ENCODE results near the gene MYL3.

MYL3 gene

DNA sequence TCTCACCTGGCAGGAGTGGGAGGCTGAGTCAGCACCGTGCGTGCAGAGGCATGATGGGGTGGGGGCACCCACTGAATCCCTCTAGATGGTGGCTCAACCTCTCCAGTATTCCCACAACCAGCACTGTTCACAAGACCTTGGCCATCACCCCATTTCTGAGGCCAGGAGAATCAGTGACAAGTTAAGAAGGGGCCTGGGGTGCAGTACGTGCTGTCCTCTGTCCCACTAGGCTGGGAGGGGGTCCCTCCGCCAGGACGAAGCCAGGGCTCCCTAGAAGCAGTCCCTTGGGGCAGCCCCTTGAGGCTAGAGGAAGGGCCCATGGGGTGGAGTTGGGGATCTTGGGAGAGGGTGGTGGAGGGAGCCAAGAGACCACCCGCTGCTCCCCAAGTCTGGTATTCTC is 4.8 kb downstream of the MYL3 start:
- no peak for TF ChIP-seq EZH2phosphoT487 (IDR thresholded peaks at IDR 0.05; ENCODE audit: borderline replicate concordance, low read length)
- TF ChIP-seq, protein P1, sequence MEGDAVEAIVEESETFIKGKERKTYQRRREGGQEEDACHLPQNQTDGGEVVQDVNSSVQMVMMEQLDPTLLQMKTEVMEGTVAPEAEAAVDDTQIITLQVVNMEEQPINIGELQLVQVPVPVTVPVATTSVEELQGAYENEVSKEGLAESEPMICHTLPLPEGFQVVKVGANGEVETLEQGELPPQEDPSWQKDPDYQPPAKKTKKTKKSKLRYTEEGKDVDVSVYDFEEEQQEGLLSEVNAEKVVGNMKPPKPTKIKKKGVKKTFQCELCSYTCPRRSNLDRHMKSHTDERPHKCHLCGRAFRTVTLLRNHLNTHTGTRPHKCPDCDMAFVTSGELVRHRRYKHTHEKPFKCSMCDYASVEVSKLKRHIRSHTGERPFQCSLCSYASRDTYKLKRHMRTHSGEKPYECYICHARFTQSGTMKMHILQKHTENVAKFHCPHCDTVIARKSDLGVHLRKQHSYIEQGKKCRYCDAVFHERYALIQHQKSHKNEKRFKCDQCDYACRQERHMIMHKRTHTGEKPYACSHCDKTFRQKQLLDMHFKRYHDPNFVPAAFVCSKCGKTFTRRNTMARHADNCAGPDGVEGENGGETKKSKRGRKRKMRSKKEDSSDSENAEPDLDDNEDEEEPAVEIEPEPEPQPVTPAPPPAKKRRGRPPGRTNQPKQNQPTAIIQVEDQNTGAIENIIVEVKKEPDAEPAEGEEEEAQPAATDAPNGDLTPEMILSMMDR (IDR thresholded peaks at IDR 0.05; ENCODE audit: low read depth, low read length, poor library complexity, severe bottlenecking): no peak
- Histone ChIP-seq H3K36me3 (ENCODE audit: control insufficient read depth, low read length) (no peaks in the 10 kb centered on the region), H3K9me3 (ENCODE audit: control insufficient read depth, insufficient read depth, low read length) (no peaks in the 10 kb centered on the region), H3F3A (ENCODE audit: control insufficient read depth, insufficient read depth) (no peaks in the 10 kb centered on the region), H3K9me2 (replicated peaks; ENCODE audit: control insufficient read depth, low read length) (no peaks in the 10 kb centered on the region), H3K27ac (ENCODE audit: low read depth, low read length) (no peak overlapping the region), H3K79me2 (ENCODE audit: control insufficient read depth, low read length) (no peaks in the 10 kb centered on the region), H3K4me2 (ENCODE audit: low read length) (no peak overlapping the region), H3K27me3 (ENCODE audit: control insufficient read depth, low read length) (peaks cover 8% of the 10 kb centered on the region; the same call in 1 of the 2 replicates), H3K4me1 (ENCODE audit: control insufficient read depth, low read length) (peaks cover 6% of the 10 kb centered on the region), H4K20me1 (ENCODE audit: control insufficient read depth, insufficient read depth, low read depth, low read length) (no peaks in the 10 kb centered on the region), H3K4me3 (ENCODE audit: low read length) (no peak overlapping the region)

DNA sequence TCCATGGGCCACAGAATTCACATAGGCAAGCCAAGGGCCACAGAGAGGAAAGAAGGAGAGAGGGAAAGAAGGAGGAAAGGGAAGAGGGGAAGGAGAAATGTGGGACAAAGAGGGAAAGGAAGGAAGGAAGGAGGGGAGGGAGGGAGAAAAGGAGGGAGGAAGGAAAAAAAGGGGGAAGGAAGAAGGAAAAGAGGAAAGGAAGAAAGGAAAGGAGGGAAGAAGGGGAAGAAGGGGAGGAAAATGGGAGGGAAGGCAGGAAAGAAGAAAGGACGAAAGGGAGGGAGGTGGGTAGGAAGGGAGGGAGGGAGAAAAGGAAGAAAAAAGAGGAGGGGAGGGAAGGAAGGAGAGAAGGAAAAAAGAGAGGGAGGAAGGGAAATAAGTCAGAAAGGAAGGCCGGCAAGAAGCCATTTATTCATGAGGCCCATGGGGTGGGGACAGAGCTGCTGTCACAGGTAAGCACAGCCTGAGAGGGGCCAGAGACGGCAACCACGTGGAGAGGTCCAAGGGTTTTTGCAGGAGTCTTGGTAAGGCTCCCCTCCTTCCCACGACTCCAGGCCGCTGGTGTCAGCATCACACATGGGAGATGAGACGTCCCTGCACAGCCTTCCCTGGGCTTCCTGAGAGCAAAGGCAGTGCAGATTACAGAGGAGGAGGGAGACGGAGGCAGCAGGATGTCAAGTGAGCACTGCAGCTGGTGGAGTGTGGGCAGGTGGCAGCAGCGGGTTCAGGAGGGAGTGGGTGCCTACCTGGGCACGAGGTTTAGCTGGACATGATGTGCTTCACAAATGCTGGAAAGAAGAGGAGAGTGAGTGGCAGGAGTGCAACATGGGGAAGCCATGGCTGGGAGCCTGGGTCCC is 5.5 kb downstream of the MYL3 start:
- H3K4me1 ChIP-seq (ENCODE audit: control insufficient read depth, low read length): peaks cover 6% of the 10 kb centered on the region

DNA sequence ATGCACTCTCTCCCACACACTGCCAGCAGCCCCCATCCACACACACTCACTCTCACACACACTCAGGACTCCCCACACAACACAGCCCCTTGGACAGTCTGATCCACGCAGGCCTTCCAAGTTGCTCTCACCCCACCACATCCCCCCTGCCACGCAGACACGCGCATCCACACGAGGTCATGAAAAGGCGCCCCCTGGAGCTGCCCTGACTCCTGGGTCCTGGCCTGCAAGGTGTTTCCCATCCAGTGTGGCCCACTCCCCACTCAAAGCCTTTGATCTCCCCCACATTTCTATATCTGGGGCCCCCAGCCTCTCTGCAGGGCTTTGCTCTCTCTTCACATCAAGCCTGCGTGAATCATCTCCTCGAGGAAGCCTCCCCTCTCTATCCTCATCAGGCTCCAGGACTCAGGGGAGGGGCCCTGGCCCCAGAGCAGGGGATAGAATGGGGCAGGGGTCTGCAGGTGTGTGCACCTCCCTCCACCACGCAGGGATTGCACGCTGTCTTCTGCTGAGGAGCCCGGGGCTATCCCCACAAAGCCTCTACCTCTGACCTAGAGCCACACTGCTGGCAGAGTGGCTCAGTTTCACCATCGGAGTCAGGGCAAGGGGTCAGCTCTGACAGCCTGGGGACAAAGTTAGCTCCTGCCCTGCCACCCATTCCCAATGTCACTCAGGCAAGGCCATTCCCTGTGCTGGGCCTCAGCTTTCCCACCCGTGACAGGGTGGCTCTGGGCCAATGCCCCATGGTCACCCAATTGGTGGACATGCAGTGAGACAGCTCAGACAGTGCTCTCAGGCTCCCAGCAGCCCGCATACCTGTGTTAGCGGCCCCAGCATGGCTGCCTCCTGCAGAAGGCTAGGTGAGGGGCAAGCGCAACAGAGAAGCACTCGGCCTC is 6.4 kb downstream of the MYL3 start:
- TF ChIP-seq, protein P1 (IDR thresholded peaks at IDR 0.05; ENCODE audit: low read depth, low read length, poor library complexity, severe bottlenecking): no peak
- no peak for TF ChIP-seq EZH2phosphoT487 (IDR thresholded peaks at IDR 0.05; ENCODE audit: borderline replicate concordance, low read length)
- no peak overlapping the region for H3K27ac ChIP-seq (ENCODE audit: low read depth, low read length)
- no peaks in the 10 kb centered on the region for H3K36me3 ChIP-seq (ENCODE audit: control insufficient read depth, low read length)
- no peaks in the 10 kb centered on the region for H3K79me2 ChIP-seq (ENCODE audit: control insufficient read depth, low read length)
- H3K27me3 ChIP-seq (ENCODE audit: control insufficient read depth, low read length): peaks cover 8% of the 10 kb centered on the region; the same call in 1 of the 2 replicates
- no peaks in the 10 kb centered on the region for H3F3A ChIP-seq (ENCODE audit: control insufficient read depth, insufficient read depth)
- H3K4me3 ChIP-seq (ENCODE audit: low read length): no peak overlapping the region
- no peak overlapping the region for H3K4me2 ChIP-seq (ENCODE audit: low read length)
- H3K4me1 ChIP-seq (ENCODE audit: control insufficient read depth, low read length): peaks cover 5% of the 10 kb centered on the region
- H3K9me2 ChIP-seq (replicated peaks; ENCODE audit: control insufficient read depth, low read length): no peaks in the 10 kb centered on the region
- no peaks in the 10 kb centered on the region for H3K9me3 ChIP-seq (ENCODE audit: control insufficient read depth, insufficient read depth, low read length)
- no peaks in the 10 kb centered on the region for H4K20me1 ChIP-seq (ENCODE audit: control insufficient read depth, insufficient read depth, low read depth, low read length)

More for the DNA sequence above, 5.5 kb downstream of the MYL3 start:
- Histone ChIP-seq H3K36me3 (ENCODE audit: control insufficient read depth, low read length) (no peaks in the 10 kb centered on the region), H3K4me3 (ENCODE audit: low read length) (no peak overlapping the region), H3K27me3 (ENCODE audit: control insufficient read depth, low read length) (peaks cover 8% of the 10 kb centered on the region; the same call in 1 of the 2 replicates), H3K4me2 (ENCODE audit: low read length) (no peak overlapping the region), H3K27ac (ENCODE audit: low read depth, low read length) (no peak overlapping the region), H3K9me3 (ENCODE audit: control insufficient read depth, insufficient read depth, low read length) (no peaks in the 10 kb centered on the region), H3F3A (ENCODE audit: control insufficient read depth, insufficient read depth) (no peaks in the 10 kb centered on the region), H3K9me2 (replicated peaks; ENCODE audit: control insufficient read depth, low read length) (no peaks in the 10 kb centered on the region), H4K20me1 (ENCODE audit: control insufficient read depth, insufficient read depth, low read depth, low read length) (no peaks in the 10 kb centered on the region), H3K79me2 (ENCODE audit: control insufficient read depth, low read length) (no peaks in the 10 kb centered on the region)
- no peak for TF ChIP-seq EZH2phosphoT487 (IDR thresholded peaks at IDR 0.05; ENCODE audit: borderline replicate concordance, low read length)
- TF ChIP-seq, protein P1 (IDR thresholded peaks at IDR 0.05; ENCODE audit: low read depth, low read length, poor library complexity, severe bottlenecking): no peak

Data from DOHH2 (cell line).